Measurements from ENCODE around the gene NDRG4. TPM values are rescaled to one million over a fixed set of nuclear protein-coding genes. Genes with fewer than 3 reads are reported as not detected.

Gene NDRG4
- total and polyA plus RNA-seq, 2 of the 13 experiments (the other 11 are each of a cell fraction or from before 2014, with no cell fraction given), result 1.7 to 2.7 TPM

DNA sequence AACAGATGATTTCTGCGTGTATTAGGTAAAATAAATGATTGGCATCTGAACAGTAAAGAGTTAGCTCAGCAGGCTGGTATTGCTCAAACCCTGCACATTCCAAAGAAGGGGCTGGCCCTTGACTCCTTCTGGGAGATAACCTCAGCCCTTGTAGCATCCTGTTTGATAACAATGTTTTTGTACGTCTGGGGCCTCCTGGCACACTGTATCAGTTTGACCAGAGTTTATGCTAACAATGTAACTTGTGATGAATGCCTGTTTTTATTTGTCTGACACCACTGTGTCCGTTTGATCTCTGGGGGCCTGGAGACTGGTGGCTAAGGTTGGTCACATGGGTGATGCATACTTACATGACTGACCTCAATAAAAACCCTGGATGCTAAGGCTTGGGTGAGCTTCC lies 43.8 kb upstream of the NDRG4 start (continued):
- no peak for TF ChIP-seq JDP2 (CRISPR knock-in tag; IDR thresholded peaks at IDR 0.05; ENCODE audit: borderline replicate concordance)
- no peak for TF ChIP-seq EZH2 (conservative IDR thresholded peaks at IDR 0.05; ENCODE audit: low read depth, low read length)
- TF ChIP-seq, protein P1, sequence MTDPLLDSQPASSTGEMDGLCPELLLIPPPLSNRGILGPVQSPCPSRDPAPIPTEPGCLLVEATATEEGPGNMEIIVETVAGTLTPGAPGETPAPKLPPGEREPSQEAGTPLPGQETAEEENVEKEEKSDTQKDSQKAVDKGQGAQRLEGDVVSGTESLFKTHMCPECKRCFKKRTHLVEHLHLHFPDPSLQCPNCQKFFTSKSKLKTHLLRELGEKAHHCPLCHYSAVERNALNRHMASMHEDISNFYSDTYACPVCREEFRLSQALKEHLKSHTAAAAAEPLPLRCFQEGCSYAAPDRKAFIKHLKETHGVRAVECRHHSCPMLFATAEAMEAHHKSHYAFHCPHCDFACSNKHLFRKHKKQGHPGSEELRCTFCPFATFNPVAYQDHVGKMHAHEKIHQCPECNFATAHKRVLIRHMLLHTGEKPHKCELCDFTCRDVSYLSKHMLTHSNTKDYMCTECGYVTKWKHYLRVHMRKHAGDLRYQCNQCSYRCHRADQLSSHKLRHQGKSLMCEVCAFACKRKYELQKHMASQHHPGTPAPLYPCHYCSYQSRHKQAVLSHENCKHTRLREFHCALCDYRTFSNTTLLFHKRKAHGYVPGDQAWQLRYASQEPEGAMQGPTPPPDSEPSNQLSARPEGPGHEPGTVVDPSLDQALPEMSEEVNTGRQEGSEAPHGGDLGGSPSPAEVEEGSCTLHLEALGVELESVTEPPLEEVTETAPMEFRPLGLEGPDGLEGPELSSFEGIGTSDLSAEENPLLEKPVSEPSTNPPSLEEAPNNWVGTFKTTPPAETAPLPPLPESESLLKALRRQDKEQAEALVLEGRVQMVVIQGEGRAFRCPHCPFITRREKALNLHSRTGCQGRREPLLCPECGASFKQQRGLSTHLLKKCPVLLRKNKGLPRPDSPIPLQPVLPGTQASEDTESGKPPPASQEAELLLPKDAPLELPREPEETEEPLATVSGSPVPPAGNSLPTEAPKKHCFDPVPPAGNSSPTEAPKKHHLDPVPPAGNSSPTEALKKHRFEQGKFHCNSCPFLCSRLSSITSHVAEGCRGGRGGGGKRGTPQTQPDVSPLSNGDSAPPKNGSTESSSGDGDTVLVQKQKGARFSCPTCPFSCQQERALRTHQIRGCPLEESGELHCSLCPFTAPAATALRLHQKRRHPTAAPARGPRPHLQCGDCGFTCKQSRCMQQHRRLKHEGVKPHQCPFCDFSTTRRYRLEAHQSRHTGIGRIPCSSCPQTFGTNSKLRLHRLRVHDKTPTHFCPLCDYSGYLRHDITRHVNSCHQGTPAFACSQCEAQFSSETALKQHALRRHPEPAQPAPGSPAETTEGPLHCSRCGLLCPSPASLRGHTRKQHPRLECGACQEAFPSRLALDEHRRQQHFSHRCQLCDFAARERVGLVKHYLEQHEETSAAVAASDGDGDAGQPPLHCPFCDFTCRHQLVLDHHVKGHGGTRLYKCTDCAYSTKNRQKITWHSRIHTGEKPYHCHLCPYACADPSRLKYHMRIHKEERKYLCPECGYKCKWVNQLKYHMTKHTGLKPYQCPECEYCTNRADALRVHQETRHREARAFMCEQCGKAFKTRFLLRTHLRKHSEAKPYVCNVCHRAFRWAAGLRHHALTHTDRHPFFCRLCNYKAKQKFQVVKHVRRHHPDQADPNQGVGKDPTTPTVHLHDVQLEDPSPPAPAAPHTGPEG (CRISPR knock-in tag; IDR thresholded peaks at IDR 0.05), result no peak
- TF ChIP-seq, protein P2, sequence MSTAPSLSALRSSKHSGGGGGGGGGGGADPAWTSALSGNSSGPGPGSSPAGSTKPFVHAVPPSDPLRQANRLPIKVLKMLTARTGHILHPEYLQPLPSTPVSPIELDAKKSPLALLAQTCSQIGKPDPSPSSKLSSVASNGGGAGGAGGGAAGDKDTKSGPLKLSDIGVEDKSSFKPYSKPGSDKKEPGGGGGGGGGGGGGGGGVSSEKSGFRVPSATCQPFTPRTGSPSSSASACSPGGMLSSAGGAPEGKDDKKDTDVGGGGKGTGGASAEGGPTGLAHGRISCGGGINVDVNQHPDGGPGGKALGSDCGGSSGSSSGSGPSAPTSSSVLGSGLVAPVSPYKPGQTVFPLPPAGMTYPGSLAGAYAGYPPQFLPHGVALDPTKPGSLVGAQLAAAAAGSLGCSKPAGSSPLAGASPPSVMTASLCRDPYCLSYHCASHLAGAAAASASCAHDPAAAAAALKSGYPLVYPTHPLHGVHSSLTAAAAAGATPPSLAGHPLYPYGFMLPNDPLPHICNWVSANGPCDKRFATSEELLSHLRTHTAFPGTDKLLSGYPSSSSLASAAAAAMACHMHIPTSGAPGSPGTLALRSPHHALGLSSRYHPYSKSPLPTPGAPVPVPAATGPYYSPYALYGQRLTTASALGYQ (CRISPR knock-in tag; IDR thresholded peaks at IDR 0.05), result no peak
- no peak for TF ChIP-seq RAD51 (IDR thresholded peaks at IDR 0.05; ENCODE audit: borderline replicate concordance)
- no peak for TF ChIP-seq ZNF33B (CRISPR knock-in tag; IDR thresholded peaks at IDR 0.05)
- TF ChIP-seq SALL1 (CRISPR knock-in tag; IDR thresholded peaks at IDR 0.05), result 0 out of 2 replicates have a peak, but pooled peaks have one; percentile 28
- TF ChIP-seq ZBTB7B (CRISPR knock-in tag; IDR thresholded peaks at IDR 0.05), result peak; percentile 47; the same call in 1 of the 2 replicates
- no peak for TF ChIP-seq NFE2L2 (IDR thresholded peaks at IDR 0.05; ENCODE audit: low read length)
- TF ChIP-seq, protein P3, sequence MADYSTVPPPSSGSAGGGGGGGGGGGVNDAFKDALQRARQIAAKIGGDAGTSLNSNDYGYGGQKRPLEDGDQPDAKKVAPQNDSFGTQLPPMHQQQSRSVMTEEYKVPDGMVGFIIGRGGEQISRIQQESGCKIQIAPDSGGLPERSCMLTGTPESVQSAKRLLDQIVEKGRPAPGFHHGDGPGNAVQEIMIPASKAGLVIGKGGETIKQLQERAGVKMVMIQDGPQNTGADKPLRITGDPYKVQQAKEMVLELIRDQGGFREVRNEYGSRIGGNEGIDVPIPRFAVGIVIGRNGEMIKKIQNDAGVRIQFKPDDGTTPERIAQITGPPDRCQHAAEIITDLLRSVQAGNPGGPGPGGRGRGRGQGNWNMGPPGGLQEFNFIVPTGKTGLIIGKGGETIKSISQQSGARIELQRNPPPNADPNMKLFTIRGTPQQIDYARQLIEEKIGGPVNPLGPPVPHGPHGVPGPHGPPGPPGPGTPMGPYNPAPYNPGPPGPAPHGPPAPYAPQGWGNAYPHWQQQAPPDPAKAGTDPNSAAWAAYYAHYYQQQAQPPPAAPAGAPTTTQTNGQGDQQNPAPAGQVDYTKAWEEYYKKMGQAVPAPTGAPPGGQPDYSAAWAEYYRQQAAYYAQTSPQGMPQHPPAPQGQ (CRISPR knock-in tag; IDR thresholded peaks at IDR 0.05; ENCODE audit: borderline replicate concordance), result 0 out of 2 replicates have a peak, but pooled peaks have one; percentile 45
- TF ChIP-seq TGIF2 (CRISPR knock-in tag; IDR thresholded peaks at IDR 0.05), result no peak
- TF ChIP-seq, protein P4, sequence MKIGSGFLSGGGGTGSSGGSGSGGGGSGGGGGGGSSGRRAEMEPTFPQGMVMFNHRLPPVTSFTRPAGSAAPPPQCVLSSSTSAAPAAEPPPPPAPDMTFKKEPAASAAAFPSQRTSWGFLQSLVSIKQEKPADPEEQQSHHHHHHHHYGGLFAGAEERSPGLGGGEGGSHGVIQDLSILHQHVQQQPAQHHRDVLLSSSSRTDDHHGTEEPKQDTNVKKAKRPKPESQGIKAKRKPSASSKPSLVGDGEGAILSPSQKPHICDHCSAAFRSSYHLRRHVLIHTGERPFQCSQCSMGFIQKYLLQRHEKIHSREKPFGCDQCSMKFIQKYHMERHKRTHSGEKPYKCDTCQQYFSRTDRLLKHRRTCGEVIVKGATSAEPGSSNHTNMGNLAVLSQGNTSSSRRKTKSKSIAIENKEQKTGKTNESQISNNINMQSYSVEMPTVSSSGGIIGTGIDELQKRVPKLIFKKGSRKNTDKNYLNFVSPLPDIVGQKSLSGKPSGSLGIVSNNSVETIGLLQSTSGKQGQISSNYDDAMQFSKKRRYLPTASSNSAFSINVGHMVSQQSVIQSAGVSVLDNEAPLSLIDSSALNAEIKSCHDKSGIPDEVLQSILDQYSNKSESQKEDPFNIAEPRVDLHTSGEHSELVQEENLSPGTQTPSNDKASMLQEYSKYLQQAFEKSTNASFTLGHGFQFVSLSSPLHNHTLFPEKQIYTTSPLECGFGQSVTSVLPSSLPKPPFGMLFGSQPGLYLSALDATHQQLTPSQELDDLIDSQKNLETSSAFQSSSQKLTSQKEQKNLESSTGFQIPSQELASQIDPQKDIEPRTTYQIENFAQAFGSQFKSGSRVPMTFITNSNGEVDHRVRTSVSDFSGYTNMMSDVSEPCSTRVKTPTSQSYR (CRISPR knock-in tag; IDR thresholded peaks at IDR 0.05; ENCODE audit: borderline replicate concordance), result no peak
- peak; percentile 81 for TF ChIP-seq NCOA2 (CRISPR knock-in tag; IDR thresholded peaks at IDR 0.05)
- TF ChIP-seq, protein P5, sequence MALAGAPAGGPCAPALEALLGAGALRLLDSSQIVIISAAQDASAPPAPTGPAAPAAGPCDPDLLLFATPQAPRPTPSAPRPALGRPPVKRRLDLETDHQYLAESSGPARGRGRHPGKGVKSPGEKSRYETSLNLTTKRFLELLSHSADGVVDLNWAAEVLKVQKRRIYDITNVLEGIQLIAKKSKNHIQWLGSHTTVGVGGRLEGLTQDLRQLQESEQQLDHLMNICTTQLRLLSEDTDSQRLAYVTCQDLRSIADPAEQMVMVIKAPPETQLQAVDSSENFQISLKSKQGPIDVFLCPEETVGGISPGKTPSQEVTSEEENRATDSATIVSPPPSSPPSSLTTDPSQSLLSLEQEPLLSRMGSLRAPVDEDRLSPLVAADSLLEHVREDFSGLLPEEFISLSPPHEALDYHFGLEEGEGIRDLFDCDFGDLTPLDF (CRISPR knock-in tag; IDR thresholded peaks at IDR 0.05), result no peak
- no peak for TF ChIP-seq ZNF251 (CRISPR knock-in tag; IDR thresholded peaks at IDR 0.05)
- TF ChIP-seq NR3C1 (CRISPR knock-in tag; IDR thresholded peaks at IDR 0.05), result no peak
- no peak for TF ChIP-seq KAT2B (IDR thresholded peaks at IDR 0.05; ENCODE audit: borderline replicate concordance, low read depth, low read length)
- TF ChIP-seq ZNF543 (CRISPR knock-in tag; IDR thresholded peaks at IDR 0.05), result no peak
